ENCODE results near the gene CRYBG2.

CRYBG2 gene

GRCh38 chr1:26322042-26322331, 31.9 kb downstream of the CRYBG2 start:
- Histone ChIP-seq H2AFZ (ENCODE audit: low read length) (no peak overlapping the region), H3K27ac (ENCODE audit: low read length) (no peak overlapping the region), H3K4me2 (ENCODE audit: low read depth, low read length) (no peak overlapping the region), H3K27me3 (replicated peaks; ENCODE audit: insufficient read depth, low read length) (no peaks in the 10 kb centered on the region), H3K4me3 (ENCODE audit: low read length) (no peak overlapping the region), H3K36me3 (replicated peaks; ENCODE audit: insufficient read depth, low read length) (no peaks in the 10 kb centered on the region), H3K9me3 (replicated peaks; ENCODE audit: insufficient read depth, low read length) (no peaks in the 10 kb centered on the region), H3K4me1 (ENCODE audit: low read length) (peaks cover 10% of the 10 kb centered on the region), H4K20me1 (ENCODE audit: insufficient read depth, low read length) (no peaks in the 10 kb centered on the region), H3F3A (ENCODE audit: insufficient read depth, low read length) (no peaks in the 10 kb centered on the region), H3K9me2 (replicated peaks; ENCODE audit: insufficient read depth, low read length) (no peaks in the 10 kb centered on the region), H3K79me2 (ENCODE audit: low read length) (no peaks in the 10 kb centered on the region), H3K9ac (ENCODE audit: low read length) (no peak overlapping the region)
- no peak for DNase-seq
- TF ChIP-seq EZH2phosphoT487 (IDR thresholded peaks at IDR 0.05; ENCODE audit: low read length) (no peak), EZH2 (optimal IDR thresholded peaks at IDR 0.05; ENCODE audit: low read depth, low read length) (no peak), CTCF (IDR thresholded peaks at IDR 0.05; ENCODE audit: low read length) (no peak)

DNA sequence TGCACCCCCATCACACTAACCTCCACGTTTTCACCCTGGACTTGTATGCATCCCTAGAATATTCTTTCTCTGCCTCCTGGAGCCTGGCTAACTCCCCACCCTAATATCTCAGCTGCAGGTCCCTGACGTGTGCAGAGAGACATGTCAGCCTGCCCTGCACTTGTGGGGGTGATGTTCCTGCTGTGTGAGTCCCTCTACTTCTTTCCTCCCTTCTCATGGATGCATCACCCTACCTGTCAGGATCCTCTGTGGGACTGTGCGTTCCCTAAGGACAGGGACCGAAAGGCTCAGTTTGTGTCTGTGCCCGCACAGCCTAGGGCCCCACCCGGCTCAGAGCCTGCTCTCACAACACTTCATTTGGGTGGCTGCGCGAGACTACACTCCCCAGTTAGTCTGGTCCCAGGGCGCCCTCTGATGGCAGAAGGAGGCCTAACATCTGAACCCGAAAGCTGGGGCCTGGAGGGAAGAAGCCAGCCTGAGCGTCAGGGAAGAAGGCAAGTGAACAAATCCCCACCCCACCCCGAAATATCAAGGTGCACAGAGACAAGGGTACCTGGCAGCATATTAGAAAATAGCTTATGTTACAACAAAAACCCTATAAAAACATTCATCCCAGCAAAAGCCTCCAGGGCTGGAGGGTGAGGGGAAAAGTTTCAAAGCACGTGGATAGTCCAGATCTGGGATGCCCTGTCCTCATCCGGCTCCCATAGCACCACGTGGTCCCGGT, 32.5 kb downstream of the CRYBG2 start:
- Histone ChIP-seq H3K4me2 (ENCODE audit: low read depth, low read length) (no peak overlapping the region), H3K9ac (ENCODE audit: low read length) (no peak overlapping the region), H4K20me1 (ENCODE audit: insufficient read depth, low read length) (no peaks in the 10 kb centered on the region), H3K27me3 (replicated peaks; ENCODE audit: insufficient read depth, low read length) (no peaks in the 10 kb centered on the region), H3F3A (ENCODE audit: insufficient read depth, low read length) (no peaks in the 10 kb centered on the region), H3K79me2 (ENCODE audit: low read length) (no peaks in the 10 kb centered on the region), H3K27ac (ENCODE audit: low read length) (no peak overlapping the region), H3K9me3 (replicated peaks; ENCODE audit: insufficient read depth, low read length) (no peaks in the 10 kb centered on the region), H2AFZ (ENCODE audit: low read length) (peak overlapping the region; percentile 16; the same call in 1 of the 2 replicates), H3K4me1 (ENCODE audit: low read length) (peaks cover 12% of the 10 kb centered on the region), H3K4me3 (ENCODE audit: low read length) (no peak overlapping the region), H3K9me2 (replicated peaks; ENCODE audit: insufficient read depth, low read length) (no peaks in the 10 kb centered on the region), H3K36me3 (replicated peaks; ENCODE audit: insufficient read depth, low read length) (no peaks in the 10 kb centered on the region)
- TF ChIP-seq CTCF (IDR thresholded peaks at IDR 0.05; ENCODE audit: low read length) (peak; percentile 94), EZH2phosphoT487 (IDR thresholded peaks at IDR 0.05; ENCODE audit: low read length) (no peak)
- peak; percentile 83 for DNase-seq

DNA sequence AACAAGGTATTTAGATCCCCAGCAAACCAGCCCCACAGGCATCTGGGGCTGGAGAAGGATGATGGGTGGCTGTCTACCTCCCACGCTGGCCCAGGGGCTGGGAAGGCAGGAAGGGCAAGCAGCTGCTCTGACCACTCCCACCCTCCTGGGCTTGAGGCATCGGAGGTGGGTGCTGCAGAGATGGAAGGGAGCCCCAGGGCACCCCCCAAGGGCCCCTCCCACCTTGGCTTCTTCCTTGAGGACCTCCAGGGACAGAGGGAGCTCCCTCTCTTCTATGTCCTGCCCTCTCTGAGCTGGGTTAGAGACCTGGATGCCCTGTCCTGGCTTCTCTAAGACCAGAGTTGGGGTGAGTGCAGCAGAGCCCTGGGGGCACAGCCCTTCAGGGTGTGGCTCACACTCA, 33.0 kb downstream of the CRYBG2 start:
- Histone ChIP-seq H3K9me3 (replicated peaks; ENCODE audit: insufficient read depth, low read length) (no peaks in the 10 kb centered on the region), H4K20me1 (ENCODE audit: insufficient read depth, low read length) (no peaks in the 10 kb centered on the region), H3K79me2 (ENCODE audit: low read length) (no peaks in the 10 kb centered on the region), H3K27me3 (replicated peaks; ENCODE audit: insufficient read depth, low read length) (no peaks in the 10 kb centered on the region), H3K9ac (ENCODE audit: low read length) (no peak overlapping the region), H2AFZ (ENCODE audit: low read length) (0 out of 2 replicates have a peak overlapping the region, but pooled peaks have one; percentile 16), H3K36me3 (replicated peaks; ENCODE audit: insufficient read depth, low read length) (no peaks in the 10 kb centered on the region), H3K4me2 (ENCODE audit: low read depth, low read length) (no peak overlapping the region), H3K27ac (ENCODE audit: low read length) (no peak overlapping the region), H3F3A (ENCODE audit: insufficient read depth, low read length) (no peaks in the 10 kb centered on the region), H3K4me1 (ENCODE audit: low read length) (peaks cover 18% of the 10 kb centered on the region), H3K4me3 (ENCODE audit: low read length) (no peak overlapping the region), H3K9me2 (replicated peaks; ENCODE audit: insufficient read depth, low read length) (no peaks in the 10 kb centered on the region)
- no peak for DNase-seq
- TF ChIP-seq EZH2 (optimal IDR thresholded peaks at IDR 0.05; ENCODE audit: low read depth, low read length) (no peak), EZH2phosphoT487 (IDR thresholded peaks at IDR 0.05; ENCODE audit: low read length) (no peak), CTCF (IDR thresholded peaks at IDR 0.05; ENCODE audit: low read length) (no peak)
